SK-N-SH treated with all-trans-retinoic acid at 6 μM for 48 hours (cell line): ENCODE results near the gene MAST3.

Experiments used
- ARNTL ChIP-seq: fragments of 450-650 bp; formaldehyde crosslinking; IDR thresholded peaks from 2 replicates; pipeline ENCODE4 v1.5.0; 2020; ENCODE audit warnings: low read depth, mild to moderate bottlenecking, moderate library complexity, borderline replicate concordance
- BACH2 ChIP-seq: fragments of 250-450 bp; sonication (Bioruptor Pico); IDR thresholded peaks from 2 replicates; pipeline ENCODE4 v1.9.0; 2021; ENCODE audit warnings: mild to moderate bottlenecking, borderline replicate concordance
- CREB5 ChIP-seq: fragments of 250-450 bp; sonication (Bioruptor Pico); IDR thresholded peaks from 2 replicates; pipeline ENCODE4 v1.5.1; 2020; ENCODE audit warnings: low read depth, mild to moderate bottlenecking, moderate library complexity
- CSDC2 ChIP-seq: fragments of 250-450 bp; sonication (Bioruptor Pico); IDR thresholded peaks from 2 replicates; pipeline ENCODE4 v1.5.0; 2020; ENCODE audit warnings: mild to moderate bottlenecking, moderate library complexity
- ISL1 ChIP-seq: fragments of 250-450 bp; sonication (Bioruptor Pico); IDR thresholded peaks from 2 replicates; pipeline ENCODE4 v2.1.2; 2022; ENCODE audit warnings: mild to moderate bottlenecking, moderate library complexity
- OSR1 ChIP-seq: fragments of 250-450 bp; sonication (Bioruptor Pico); IDR thresholded peaks from 2 replicates; pipeline ENCODE4 v1.8.0; 2022; ENCODE audit warnings: moderate library complexity, mild to moderate bottlenecking, inconsistent platforms
- PATZ1 ChIP-seq: fragments of 250-450 bp; sonication (Bioruptor Pico); IDR thresholded peaks from 2 replicates; pipeline ENCODE4 v1.8.0; 2020; ENCODE audit warnings: mild to moderate bottlenecking, moderate library complexity, borderline replicate concordance
- RARB ChIP-seq: fragments of 250-450 bp; sonication (Bioruptor Pico); IDR thresholded peaks from 2 replicates; pipeline ENCODE4 v1.8.0; 2021; ENCODE audit warnings: mild to moderate bottlenecking, moderate library complexity
- SNAI2 ChIP-seq: fragments of 250-450 bp; sonication (Bioruptor Pico); IDR thresholded peaks from 2 replicates; pipeline ENCODE4 v1.5.0; 2020; ENCODE audit warnings: mild to moderate bottlenecking, moderate library complexity
- TOX ChIP-seq: fragments of 250-450 bp; sonication (Bioruptor Pico); IDR thresholded peaks from 2 replicates; pipeline ENCODE4 v1.8.0; 2021; ENCODE audit warnings: mild to moderate bottlenecking, moderate library complexity, borderline replicate concordance
- ZFP3 ChIP-seq: fragments of 250-450 bp; sonication (Bioruptor Pico); IDR thresholded peaks from 2 replicates; pipeline ENCODE4 v1.5.0; 2020; ENCODE audit warnings: mild to moderate bottlenecking, moderate library complexity
- ZNF565 ChIP-seq: fragments of 450-650 bp; formaldehyde crosslinking; conservative IDR thresholded peaks from 2 replicates; pipeline ENCODE4 v1.5.0; 2020; ENCODE audit warnings: low read depth, mild to moderate bottlenecking, moderate library complexity

GRCh38 chr19:18173054-18173571 is 75.5 kb downstream of the MAST3 start:
- TF ChIP-seq ARNTL (CRISPR knock-in tag) (no peak), BACH2 (no peak), SNAI2 (CRISPR knock-in tag) (no peak), ZNF565 (CRISPR knock-in tag) (no peak), OSR1 (CRISPR knock-in tag) (no peak), ZFP3 (CRISPR knock-in tag) (no peak), ISL1 (CRISPR knock-in tag) (no peak), PATZ1 (no peak), TOX (CRISPR knock-in tag) (no peak), CSDC2 (no peak), RARB (no peak), CREB5 (CRISPR knock-in tag) (no peak)
